Bronchial epithelial cell (primary cell): Measurements from ENCODE around the gene TEP1. TPM values are rescaled to one million over a fixed set of nuclear protein-coding genes. Genes with fewer than 3 reads are reported as not detected.
"Not testable (repeated sequence)": the region's sequence is repeated elsewhere in the genome, so short reads cannot be mapped to it uniquely, and the experiment has no call there.

ENCODE experiments used
- DNase-seq: peaks from one replicate; pipeline ENCODE4 v3.0.0-alpha.2; 2010; ENCODE audit warnings: low read depth
- FAIRE-seq: peaks from 2 replicates; lab custom pipeline; 2011; peaks lifted over from hg19 to GRCh38; lab: Jason Lieb, UNC
- H3K27me3 ChIP-seq: 2 replicates; pipeline ENCODE4 v1.5.1; 2011; ENCODE audit warnings: low read length; ENCODE audit not compliant: control insufficient read depth, insufficient read depth
- H3K36me3 ChIP-seq: 2 replicates; pipeline ENCODE4 v1.5.1; 2011; ENCODE audit warnings: low read length; ENCODE audit not compliant: control insufficient read depth, insufficient read depth
- H3K4me3 ChIP-seq: 2 replicates; pipeline ENCODE4 v1.5.1; 2011; ENCODE audit warnings: mild to moderate bottlenecking, low read depth, low read length, control low read depth
- total RNA-seq: library from RNA; depleted of rRNA; stranded (reverse); fragments of >200 nt; gene quantifications from 2 replicates; pipeline ENCODE4 v1.2.1, GENCODE V29; 2014
- TF ChIP-seq, protein P1 (sequence below): IDR thresholded peaks from 2 replicates; pipeline ENCODE4 v1.5.1; 2011; ENCODE audit warnings: mild to moderate bottlenecking, moderate library complexity, low read length, control low read depth, inconsistent platforms; ENCODE audit not compliant: insufficient read depth, severe bottlenecking

TEP1 gene
- total RNA-seq, 1 donor from 2014 or later: 9.7 TPM

DNA sequence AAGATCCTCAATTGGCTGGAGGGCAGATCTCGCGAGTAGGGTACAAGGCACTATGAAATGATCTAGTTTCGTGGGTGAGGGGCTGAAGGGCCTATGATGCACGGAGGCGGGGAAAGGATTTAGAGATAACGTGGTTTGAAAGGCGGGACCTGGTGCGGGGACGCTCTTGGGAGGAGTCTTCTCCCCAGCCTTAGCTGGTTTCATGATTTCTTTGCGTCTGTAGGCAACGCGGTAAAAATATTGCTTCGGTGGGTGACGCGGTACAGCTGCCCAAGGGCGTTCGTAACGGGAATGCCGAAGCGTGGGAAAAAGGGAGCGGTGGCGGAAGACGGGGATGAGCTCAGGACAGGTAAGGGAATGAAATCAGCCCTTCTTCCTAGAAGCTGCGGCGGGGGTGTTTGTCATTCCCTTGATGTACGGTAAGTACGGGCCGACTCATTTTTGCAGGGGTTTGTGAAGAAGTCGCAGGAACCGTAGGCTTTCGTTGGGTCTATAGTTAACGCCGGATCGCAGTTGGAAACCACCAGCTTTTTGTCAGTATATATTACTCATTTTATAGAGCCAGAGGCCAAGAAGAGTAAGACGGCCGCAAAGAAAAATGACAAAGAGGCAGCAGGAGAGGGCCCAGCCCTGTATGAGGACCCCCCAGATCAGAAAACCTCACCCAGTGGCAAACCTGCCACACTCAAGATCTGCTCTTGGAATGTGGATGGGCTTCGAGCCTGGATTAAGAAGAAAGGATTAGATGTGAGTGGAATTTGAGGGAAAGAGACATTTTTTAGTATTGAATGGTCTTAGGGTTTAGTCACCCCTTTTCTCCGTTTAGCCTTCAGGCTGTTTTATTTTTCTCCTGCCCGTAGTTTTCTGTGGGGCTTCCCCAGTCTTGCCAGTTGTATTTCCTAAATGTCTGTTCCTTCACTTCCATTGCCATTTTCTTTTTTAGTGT is 42.3 kb upstream of the TEP1 start:
- DNase-seq: peak; percentile 77
- Histone ChIP-seq H3K27me3 (no peaks in the 10 kb centered on the region), H3K4me3 (peak overlapping the region; percentile 50), H3K36me3 (peaks cover 9% of the 10 kb centered on the region)
- TF ChIP-seq, protein P1, sequence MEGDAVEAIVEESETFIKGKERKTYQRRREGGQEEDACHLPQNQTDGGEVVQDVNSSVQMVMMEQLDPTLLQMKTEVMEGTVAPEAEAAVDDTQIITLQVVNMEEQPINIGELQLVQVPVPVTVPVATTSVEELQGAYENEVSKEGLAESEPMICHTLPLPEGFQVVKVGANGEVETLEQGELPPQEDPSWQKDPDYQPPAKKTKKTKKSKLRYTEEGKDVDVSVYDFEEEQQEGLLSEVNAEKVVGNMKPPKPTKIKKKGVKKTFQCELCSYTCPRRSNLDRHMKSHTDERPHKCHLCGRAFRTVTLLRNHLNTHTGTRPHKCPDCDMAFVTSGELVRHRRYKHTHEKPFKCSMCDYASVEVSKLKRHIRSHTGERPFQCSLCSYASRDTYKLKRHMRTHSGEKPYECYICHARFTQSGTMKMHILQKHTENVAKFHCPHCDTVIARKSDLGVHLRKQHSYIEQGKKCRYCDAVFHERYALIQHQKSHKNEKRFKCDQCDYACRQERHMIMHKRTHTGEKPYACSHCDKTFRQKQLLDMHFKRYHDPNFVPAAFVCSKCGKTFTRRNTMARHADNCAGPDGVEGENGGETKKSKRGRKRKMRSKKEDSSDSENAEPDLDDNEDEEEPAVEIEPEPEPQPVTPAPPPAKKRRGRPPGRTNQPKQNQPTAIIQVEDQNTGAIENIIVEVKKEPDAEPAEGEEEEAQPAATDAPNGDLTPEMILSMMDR: no peak
- FAIRE-seq: no peak

GRCh38 chr14:20454516-20455354 is 41.4 kb upstream of the TEP1 start, which contains the start of the genes APEX1 and OSGEP:
APEX1 (plus strand) TSS chr14:20455226; CDS start chr14:20455646, 420 bp downstream.
OSGEP (minus strand) TSS chr14:20454812; CDS start chr14:20454683, 129 bp downstream.
- TF ChIP-seq, protein P1: no peak
- Histone ChIP-seq H3K27me3 (no peaks in the 10 kb centered on the region), H3K4me3 (peak within 1 kb of the TSS; percentile 50), H3K36me3 (peaks cover 9% of the 10 kb centered on the region)
- peak; percentile 95 for DNase-seq
- peak; percentile 32 for FAIRE-seq

- not testable (repeated sequence) for H3K4me3 ChIP-seq, H3K27me3 ChIP-seq, H3K36me3 ChIP-seq, FAIRE-seq, DNase-seq
These were observed 39.5 kb upstream of the TEP1 start for GRCh38 chr14:20452831-20453230.

DNA sequence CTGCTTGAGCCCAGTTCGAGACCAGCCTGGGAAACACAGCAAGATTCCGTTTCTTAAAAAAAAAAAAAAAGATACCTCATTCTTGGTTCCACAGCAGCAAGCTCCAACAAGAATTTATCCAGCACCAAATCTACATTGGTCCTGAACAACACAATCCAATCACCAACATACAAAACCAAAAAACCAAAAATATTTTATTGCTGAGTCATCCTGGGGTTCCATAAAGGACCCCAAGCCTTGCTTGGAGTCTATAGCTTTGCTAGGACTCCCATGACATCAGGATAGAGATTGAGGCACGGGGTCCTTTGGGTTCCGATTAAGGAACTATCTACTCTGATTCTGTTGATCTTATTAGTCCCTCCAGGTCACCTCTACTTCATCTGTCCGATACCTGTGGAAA is 33.6 kb upstream of the TEP1 start:
- FAIRE-seq (no peak), DNase-seq (no peak)
- Histone ChIP-seq H3K27me3 (no peaks in the 10 kb centered on the region), H3K4me3 (no peak overlapping the region), H3K36me3 (peaks cover 9% of the 10 kb centered on the region)
- TF ChIP-seq, protein P1: no peak

DNA sequence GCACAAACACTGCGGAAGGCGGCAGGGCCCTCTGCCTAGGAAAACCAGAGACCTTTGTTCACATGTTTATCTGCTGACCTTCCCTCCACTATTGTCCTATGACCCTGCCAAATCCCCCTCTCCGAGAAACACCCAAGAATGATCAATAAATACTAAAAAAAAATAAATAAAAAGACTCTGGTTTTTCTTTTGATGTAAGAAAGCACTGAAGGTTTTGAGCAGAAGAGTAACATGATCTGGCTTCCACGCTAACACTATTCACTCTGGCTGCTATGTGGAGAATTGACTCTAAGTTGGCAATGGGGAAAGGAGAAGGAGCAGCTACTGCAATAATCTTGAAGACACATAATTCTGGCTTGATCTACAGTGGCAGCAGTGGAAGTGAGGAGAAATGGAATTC is 30.3 kb upstream of the TEP1 start:
- not testable (repeated sequence) for DNase-seq, H3K27me3 ChIP-seq, FAIRE-seq, H3K36me3 ChIP-seq, H3K4me3 ChIP-seq

- TF ChIP-seq, protein P1: no peak
- DNase-seq: no peak
- H3K36me3 ChIP-seq: peaks cover 2% of the 10 kb centered on the region
These were observed 28.2 kb upstream of the TEP1 start for GRCh38 chr14:20441461-20441860.

More at GRCh38 chr14:20441461-20441860, 28.2 kb upstream of the TEP1 start:
- H3K27me3 ChIP-seq: no peaks in the 10 kb centered on the region
- FAIRE-seq: no peak
- no peak overlapping the region for H3K4me3 ChIP-seq
